Hindlimb muscle (tissue), 1 donor: ENCODE measurements around the gene PWP2. TPM values are rescaled to one million over a fixed set of nuclear protein-coding genes. Genes with fewer than 3 reads are reported as not detected.
"Not testable (repeated sequence)": the region's sequence is repeated elsewhere in the genome, so short reads cannot be mapped to it uniquely, and the experiment has no call there.

Experiments used
- DNase-seq: peaks from one replicate; pipeline ENCODE4 v3.0.0-alpha.2; 2013
- polyA plus RNA-seq: library from polyadenylated mRNA; unstranded; fragments of 120-200 nt; gene quantifications from one replicate; pipeline ENCODE4 v1.2.1, GENCODE V29; 2013; ENCODE audit not compliant: insufficient read length

PWP2 gene
- polyA plus RNA-seq = 5.0 TPM

DNA sequence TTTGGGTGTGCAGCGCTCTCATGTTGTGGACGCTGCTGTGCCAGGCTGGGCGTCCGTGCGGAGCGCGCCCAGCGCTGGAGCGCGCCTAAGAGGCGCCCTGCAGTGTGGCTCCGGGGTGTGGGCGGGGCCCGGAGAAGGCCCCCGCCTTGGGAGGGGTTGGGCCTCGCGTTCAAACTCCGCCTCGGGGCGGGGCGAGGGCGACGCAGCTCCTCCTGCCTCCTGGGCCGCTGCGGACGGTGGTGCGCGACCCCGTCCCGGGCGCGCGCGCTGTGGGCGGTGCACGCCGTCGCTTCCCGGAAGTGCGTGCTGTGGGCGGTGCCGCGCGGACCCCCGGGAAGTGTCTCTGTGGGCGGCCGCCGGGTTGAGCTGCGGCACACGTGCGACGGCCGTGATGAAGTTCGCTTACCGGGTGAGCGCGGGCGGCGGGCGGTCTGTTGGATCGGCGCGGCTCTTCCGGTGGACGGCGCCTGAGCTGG, at the start of gene PWP2:
PWP2 (plus strand) TSS at position 374 of the 476 bp plus-strand sequence; CDS start at position 392, 18 bp downstream.
- not testable (repeated sequence) for DNase-seq

DNA sequence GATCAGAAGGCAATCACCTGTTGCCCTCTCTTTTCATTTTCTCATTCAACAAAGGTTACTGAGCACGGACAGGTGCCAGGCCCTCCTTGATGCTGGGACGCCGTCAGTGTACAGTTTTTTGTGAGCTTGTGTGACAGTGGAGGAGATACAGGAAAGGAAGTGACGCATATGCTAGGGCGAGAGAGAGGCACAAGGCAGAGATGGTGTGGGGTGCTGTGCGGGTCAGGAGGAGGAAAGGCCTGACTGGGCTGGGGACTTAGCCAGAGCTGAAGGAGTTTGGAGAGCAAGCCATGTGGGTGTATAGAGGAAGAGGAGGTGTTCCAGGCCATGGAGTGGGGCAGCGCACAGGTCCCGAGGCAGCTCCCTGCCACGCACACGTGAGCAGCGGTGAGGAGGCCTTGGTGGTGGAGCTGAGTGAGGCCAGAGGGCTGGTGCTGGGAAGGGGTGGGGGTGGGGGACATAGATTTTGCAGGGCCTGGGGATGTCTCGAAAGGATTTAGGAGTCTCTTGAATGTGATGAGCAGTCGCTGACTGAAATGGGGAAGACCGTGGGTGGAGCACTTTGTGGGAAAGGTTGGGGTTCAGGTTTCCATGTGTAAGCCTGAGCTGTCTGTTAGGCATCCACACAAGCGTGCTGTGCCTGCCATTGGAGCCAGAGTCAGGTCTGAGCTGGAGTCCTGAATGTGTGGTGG, 49.1 kb upstream of the PWP2 start:
- DNase-seq = no peak

DNA sequence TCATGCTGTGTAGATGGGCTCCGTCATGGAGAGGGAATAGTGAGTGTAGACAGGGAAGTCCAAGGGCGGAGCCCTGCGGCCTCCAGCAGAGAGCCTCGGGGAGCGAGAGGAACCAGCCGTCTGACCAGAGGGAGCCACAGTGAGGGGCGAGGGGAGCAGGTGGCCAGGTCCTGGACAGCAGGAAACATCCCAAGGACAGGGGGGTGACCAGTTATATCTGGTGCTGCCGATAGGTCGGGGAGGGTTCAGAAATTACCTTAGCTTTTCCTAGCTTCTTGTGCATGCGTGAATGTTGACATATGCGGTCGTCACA, 48.6 kb upstream of the PWP2 start:
- no peak for DNase-seq

DNA sequence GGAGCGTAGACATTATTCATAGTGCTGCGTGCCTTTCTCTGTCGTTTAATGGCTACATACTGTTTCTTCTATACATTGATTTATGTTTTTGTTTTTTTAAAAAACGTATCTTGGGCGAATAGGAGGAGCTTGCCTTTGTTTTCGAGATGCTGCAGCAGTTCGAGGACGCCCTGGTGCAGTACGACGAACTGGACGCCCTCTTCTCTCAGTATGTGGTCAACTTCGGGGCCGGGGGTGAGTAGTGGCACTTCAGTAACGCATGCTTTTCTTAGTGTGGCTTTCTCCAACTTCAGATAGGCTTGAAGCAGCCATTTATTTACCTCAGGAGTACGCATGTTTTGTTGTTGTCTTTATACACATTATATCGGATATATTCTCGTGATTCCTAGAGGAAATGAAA, 48.2 kb upstream of the PWP2 start:
- no peak for DNase-seq

DNA sequence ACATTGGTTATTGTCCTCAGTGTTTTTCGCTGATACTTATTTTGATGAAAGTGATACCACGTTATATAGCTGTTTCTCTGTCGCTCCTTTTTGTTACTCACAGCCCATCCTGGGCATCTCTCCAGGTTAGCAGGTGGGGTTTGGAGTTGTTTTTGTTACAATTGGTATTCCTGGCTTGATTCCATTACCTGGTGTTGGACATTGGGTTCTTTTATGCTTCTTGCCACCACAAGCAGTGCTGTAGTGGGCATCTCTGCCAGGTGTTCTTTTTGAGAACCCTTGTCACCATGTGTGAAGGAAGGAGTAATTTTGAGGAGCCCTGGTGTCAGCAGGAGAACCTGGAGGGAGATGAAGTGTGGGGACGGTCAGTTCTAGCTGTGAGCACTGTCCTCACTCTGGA, 47.5 kb upstream of the PWP2 start:
- no peak for DNase-seq

DNA sequence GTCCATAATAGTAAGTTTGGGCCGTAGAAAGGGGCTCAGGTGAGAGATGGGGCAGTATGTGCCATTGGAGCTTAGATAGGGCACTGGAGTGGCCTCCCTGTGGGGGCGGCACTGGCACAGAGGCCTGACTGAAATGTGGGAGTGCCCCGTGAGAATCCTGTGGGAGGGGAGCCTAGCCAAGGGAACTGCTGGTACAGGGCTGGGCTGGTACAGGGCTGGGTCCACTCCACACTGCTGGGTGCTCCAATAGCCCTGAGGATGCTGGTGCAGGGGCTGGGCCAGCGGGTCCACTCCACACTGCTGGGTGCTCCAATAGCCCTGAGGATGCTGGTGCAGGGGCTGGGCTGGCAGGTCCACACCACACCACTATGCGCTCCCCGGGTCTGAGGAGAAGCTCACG, 44.8 kb upstream of the PWP2 start:
- no peak for DNase-seq

DNA sequence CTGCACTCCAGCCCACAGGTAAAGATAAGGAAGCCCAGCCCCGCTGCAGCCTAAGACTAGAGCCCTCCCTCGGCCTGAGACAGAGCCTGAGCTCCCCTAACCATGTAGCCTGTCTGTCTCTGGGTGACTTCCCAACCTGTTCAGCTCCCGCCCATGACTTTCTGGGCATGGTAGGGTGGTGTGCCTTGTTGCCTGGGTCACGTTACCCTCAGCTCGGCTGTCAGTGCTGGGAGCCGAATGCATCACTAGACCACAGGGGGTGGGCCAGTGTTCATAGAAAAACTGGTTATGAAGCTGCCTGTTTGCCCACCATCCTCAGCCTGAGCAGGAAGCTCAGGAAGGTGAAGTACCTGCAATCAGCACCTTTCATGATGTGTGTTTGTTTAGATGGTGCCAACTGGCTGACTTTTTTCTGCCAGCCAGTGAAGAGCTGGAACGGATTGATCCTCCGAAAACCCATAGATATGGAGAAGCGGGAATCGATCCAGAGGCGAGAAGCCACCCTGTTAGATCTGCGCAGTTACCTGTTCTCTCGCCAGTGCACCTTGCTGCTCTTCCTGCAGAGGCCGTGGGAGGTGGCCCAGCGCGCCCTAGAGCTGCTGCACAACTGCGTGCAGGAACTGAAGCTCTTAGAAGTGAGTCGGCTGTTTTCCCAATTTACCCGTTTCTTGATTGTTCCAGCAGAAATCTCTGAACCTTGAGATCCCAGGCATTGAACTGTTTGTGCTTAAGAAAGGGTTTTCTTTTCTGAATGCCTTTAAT, 43.9 kb upstream of the PWP2 start:
- no peak for DNase-seq

DNA sequence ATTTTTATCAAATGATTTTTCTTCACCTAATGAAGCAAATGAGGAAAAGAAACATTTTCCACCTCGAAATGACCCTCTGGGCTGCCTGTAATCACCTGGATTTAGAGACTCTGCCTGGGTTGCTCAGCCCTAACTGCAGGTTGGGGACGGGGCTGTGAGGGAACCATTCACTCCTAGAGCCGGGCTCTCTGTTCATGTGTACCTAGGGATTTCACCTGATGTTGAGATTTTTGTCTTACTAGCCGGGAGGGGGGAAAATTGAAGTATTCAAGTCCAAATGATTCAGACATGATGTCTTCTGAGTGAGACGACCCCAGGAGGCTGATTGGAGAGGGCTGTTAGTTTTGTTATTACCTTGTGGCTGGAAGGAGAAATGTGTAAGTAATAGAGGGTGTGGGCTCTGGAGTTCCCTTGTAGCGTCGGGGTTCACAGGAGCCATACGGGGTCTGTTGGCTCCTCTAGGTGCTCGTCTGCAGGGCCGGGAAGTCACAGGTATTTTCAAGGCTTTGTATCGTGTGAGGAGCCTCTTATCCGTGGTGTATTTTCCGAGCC, 42.3 kb upstream of the PWP2 start:
- DNase-seq = no peak

DNA sequence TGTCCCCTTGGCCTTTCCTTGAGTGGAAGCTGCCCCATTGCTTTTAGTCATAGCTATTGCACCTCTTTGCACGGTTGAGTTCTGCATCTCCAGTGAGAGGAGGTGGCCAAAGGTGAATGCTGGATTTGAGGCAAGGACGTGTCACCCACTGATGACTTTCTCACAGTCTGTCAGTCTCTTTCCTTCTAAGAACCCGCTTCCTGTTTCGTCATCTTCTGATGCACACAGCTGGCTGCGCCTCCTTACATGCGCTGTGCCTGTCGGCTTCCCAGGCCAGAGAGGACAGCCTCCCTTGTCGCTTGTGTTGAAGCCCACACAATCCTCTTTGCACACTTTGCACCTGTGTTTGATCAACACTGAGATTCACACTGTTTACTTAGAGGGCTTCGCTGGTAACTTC, 41.8 kb upstream of the PWP2 start:
- no peak for DNase-seq

DNA sequence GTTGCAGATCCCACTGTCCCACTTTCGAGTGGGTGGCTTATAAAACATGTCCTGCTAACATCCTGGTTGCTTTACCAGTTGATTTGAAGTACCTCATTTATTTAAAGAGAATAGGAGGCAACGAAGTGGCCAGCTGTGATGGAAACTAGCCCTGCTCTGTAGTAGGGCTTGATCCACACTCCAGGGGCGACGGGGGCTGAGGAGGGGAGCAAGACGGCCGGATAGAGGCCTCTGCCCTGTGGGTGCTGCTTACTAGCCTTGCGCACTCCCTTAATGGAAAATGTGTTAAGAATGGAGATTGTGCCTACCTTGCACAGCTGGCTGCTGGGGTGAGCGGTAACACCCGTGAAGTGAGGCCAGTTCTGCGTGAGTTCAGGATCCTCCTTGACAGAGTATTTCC, 41.1 kb upstream of the PWP2 start:
- DNase-seq = no peak

DNA sequence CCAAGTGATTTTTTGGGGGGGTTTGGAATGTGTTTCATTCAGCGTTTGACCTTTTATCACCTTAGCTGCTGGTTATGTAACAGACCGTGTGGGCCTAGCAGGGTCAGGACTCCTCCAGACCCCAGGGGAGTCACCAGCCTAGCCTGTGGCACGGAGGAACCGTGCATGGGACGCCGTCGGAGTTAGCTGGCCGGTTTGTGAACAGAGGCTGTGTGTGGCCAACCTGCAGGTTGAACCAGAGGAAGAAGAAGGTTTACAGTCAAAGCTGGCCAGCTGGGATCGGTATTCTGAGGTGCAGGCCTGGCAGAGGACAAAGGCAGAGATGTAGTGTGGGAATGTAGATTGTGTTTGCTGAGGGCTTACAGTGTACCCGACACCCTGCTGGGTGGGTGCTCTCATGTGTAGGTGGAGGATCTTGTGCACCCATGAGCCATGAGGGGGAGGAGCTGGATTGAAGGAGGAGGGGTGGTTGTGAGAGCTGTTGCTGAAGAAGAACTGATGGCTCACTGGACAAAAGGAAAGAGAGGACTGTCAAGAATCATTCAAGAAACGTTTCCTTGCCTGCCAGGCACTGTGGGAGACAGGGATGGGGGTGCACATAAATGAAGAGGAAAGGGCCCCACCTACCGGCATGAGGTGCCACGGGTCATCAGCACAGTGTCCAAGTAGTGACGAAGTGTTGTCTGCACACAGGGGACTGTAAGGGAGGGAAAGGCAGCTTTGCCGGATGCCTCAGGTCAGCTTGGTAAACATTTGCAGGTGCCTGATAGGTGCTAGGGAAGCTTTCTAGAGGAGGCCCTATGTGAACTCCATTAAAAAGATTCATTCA, 40.0 kb upstream of the PWP2 start:
- no peak for DNase-seq

DNA sequence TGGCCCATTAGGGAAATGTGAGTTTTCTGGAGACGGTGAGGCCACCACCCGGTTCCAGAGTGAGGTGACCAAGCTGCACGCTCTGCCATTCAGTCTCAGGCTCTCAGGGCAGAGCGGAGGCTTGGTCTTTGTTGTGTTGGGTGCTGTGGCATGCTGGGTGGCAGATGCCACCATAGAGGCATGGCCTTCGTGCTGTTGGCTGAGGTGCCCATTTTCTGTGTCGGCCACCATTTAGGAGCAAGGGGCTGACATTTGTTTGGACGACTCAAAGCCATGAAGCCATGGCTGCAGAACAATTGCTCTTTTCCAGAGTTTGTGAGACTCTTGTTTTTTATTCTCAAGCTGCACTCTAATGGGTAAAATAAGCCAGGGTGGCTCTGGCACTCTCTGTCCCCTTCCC, 36.8 kb upstream of the PWP2 start:
- no peak for DNase-seq

DNA sequence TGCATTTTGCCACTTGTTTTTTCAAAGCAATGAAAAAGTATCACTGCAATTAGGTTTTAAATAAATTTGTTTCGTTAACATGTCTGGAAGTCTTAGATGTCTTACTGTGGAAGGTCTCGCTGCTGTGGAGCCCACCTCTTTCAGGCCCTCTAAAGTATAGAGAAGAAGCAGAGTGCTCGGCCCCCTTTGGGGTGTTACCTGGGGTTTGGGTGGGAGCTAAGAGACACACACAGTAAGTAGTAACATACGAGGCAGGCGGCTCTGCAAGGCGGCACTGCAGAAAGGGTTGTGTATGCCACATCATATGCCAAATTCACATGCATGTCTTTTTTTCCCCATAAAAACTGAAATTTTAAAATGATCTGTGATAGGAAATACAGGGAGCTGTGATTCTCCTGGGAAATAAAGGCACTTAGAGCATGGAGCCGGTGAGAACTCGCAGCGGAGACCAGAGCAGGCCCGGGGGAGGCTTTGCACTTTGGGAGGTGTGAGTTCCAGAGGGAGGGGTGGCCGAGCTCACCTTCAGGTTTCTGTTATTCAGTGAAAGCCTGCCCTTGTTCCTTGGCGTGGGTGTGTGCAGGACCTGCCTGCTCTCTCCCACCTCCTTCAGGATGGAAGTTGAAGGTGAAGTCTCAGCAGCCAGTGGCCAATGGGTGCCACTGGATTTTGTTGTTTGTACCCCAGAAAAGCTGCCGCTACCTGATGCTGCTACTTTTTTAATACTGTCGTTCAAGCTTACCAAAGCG, 35.7 kb upstream of the PWP2 start:
- DNase-seq = no peak

DNA sequence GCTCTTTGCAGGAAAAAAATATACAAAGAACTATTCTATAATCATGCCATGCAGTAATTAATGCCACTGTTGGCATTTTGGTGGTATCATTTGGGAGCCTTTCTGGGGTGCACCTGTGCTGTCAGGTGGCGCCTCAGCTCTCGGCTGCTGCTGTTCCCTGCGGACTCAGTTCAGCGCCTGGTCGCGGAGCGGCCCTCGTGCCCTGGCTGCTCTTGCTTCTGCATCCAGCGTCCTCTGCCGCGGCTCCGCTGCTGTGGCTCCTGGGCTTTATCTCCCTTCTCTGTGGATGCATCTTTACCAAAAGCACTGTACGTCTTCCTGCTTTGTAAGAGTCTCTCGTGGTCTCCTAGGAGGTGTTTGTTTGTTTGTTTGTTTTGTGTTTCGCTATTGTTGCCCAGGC, 35.1 kb upstream of the PWP2 start:
- no peak for DNase-seq

DNA sequence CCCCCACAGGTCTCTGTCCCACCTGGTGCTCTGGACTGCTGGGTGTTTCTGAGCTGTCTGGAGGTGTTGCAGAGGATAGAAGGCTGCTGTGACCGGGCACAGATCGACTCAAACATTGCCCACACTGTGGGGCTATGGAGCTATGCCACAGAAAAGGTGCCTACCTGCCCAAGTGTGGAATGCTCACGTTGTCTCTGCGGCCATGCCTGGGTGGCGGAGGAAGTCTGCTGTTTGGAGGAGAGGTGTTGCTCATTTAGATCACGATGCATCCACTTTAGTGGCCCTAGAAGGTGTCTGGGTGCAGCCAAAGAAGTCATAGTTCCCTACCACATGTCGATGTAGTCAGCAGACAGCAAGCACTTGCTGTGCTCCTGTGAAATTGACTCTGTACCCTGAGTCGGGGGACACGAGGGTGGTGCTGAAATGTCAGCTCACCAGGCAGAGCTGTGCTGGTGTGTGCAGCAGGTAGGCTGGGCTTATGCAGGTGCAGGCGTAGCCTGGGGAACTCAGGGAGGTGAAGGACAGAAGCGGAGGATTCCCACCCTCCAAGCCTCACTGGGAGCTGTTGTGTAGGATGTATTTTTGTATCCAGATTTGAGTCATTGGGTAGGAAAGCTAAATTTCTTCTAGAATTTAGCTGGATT, 32.8 kb upstream of the PWP2 start:
- no peak for DNase-seq

DNA sequence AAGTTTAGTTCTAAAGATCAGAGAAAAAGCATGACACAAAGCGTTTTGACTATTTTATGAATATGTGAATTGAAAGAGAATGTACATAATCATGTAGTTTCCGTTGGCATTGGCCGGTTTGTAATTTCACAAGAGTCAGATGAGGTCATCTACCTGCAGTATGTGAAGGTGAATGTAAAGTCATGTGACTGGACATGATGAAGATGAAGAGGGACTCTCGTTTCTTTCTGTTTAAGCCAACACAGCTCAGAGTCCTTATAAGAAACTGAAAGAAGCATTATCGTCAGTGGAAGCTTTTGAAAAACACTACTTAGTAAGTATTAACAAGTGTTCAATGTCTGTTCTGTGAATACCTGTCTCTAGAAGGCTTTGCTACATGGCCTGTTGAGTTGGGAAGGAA, 30.9 kb upstream of the PWP2 start:
- DNase-seq = no peak

DNA sequence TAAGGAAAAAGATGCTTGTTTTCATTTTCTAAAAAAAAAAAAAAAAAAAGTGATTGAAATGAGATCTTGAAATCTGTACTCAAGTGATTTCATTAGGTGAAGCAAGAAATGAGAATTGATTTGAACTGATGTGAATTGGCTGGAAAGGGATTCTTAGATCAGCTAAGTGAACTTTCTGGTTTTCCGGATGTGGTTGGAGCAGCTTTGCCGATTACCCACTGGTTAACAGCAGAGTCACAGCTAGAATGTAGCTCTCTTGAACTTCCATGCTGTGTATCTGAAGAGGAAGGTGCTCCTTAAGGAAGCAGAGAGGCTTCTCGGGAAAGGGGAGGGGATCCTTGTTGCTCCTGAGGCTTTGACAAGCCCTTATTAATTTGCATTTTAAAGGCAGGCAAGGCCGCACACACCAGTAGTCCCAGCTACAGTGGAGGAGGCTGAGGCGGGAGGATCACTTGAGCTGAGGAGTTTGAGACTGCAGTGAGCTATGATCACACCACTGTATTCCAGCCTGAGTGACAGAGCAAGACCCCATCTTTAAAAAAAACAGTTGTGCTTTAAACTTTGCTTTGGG, 28.7 kb upstream of the PWP2 start:
- no peak for DNase-seq

DNA sequence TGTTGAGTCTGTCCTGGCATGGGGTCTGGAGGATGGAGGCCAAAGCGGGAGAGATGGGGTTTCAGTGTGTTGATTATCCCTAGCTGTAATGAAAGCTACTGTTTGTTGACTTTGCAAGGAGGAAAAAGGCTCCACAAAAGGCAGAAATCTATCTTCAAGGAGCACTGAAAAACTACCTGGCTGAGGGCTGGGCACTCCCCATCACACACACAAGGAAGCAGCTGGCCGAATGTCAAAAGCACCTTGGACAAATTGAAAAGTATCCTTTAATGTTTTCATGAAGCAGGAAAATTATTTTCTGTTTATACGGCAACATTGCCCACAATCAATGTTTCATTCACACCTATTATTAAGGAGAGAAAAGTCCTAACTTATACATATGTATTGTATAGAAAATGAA, 27.8 kb upstream of the PWP2 start:
- no peak for DNase-seq

DNA sequence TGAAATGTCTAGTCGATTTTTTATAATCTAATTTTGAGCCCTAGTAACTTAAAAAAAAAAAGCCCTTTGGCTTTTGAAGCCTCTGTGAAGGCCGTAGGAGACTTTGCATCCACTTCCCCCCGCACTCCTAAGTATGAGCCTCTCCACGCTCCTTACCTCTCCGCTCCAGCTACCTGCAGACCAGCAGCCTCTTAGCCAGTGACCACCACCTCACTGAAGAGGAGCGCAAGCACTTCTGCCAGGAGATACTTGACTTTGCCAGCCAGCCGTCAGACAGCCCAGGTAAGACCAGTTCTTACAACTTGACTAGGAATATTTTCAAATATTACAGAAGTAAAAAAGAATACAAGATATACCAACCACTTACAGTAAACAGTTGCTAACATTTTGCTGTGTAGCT, 27.4 kb upstream of the PWP2 start:
- DNase-seq = no peak

DNA sequence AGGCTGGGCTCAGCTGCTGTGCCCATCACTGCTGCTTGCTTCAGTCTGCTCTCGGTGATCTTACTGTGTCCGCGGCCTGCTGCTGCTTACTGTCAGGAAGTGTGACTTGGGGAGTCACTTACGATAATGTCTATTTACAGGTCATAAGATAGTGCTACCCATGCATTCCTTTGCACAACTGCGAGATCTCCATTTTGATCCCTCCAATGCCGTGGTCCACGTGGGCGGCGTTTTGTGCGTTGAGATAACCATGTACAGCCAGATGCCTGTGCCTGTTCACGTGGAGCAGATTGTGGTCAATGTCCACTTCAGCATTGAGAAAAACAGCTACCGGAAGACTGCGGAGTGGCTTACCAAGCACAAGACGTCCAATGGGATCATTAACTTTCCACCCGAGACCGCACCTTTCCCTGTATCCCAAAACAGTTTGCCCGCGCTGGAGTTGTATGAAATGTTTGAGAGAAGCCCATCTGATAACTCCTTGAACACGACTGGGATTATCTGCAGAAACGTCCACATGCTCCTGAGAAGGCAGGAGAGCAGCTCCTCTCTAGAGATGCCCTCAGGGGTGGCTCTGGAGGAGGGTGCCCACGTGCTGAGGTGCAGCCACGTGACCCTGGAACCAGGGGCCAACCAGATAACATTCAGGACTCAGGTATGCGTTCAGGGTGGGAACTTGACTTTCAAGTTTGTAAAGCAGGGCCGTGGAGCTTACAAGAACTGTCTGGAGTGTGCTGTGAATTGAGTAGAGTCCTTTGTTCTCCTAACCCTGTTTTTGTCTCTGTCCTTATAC, 24.4 kb upstream of the PWP2 start:
- DNase-seq = no peak
